ENCODE results near the gene TTC12. TPM values are rescaled to one million over a fixed set of nuclear protein-coding genes. Genes with fewer than 3 reads are reported as not detected.

Gene TTC12
- total and polyA plus RNA-seq, 9 of the 15 experiments (the other 6 are each of a cell fraction or from before 2014, with no cell fraction given) = 5.1 to 19.9 (median 13.4) TPM

- peak; percentile 71; the same call in 1 of the 2 replicates for TF ChIP-seq STAG1 (CRISPR knock-in tag; IDR thresholded peaks at IDR 0.05; ENCODE audit: borderline replicate concordance)
- no peak for TF ChIP-seq ZNF175 (CRISPR knock-in tag; IDR thresholded peaks at IDR 0.05; ENCODE audit: low read depth)
- no peak for TF ChIP-seq ARID1B (IDR thresholded peaks at IDR 0.05)
- TF ChIP-seq ZNF311 (CRISPR knock-in tag; IDR thresholded peaks at IDR 0.05) = no peak
- no peak for TF ChIP-seq ATF1 (CRISPR knock-in tag; IDR thresholded peaks at IDR 0.05)
- no peak for TF ChIP-seq ATF1 (tag; IDR thresholded peaks at IDR 0.05)
- TF ChIP-seq STAT5B (CRISPR knock-in tag; IDR thresholded peaks at IDR 0.05) = no peak
- TF ChIP-seq ZKSCAN3 (CRISPR knock-in tag; IDR thresholded peaks at IDR 0.05) = no peak
- TF ChIP-seq ZNF830 (CRISPR knock-in tag; IDR thresholded peaks at IDR 0.05) = no peak
- TF ChIP-seq, protein P1, sequence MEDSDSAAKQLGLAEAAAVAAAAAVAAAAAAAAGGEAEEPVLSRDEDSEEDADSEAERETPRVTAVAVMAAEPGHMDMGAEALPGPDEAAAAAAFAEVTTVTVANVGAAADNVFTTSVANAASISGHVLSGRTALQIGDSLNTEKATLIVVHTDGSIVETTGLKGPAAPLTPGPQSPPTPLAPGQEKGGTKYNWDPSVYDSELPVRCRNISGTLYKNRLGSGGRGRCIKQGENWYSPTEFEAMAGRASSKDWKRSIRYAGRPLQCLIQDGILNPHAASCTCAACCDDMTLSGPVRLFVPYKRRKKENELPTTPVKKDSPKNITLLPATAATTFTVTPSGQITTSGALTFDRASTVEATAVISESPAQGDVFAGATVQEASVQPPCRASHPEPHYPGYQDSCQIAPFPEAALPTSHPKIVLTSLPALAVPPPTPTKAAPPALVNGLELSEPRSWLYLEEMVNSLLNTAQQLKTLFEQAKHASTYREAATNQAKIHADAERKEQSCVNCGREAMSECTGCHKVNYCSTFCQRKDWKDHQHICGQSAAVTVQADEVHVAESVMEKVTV (CRISPR knock-in tag; IDR thresholded peaks at IDR 0.05) = peak; percentile 76; the same call in 1 of the 2 replicates
- TF ChIP-seq, protein P2, sequence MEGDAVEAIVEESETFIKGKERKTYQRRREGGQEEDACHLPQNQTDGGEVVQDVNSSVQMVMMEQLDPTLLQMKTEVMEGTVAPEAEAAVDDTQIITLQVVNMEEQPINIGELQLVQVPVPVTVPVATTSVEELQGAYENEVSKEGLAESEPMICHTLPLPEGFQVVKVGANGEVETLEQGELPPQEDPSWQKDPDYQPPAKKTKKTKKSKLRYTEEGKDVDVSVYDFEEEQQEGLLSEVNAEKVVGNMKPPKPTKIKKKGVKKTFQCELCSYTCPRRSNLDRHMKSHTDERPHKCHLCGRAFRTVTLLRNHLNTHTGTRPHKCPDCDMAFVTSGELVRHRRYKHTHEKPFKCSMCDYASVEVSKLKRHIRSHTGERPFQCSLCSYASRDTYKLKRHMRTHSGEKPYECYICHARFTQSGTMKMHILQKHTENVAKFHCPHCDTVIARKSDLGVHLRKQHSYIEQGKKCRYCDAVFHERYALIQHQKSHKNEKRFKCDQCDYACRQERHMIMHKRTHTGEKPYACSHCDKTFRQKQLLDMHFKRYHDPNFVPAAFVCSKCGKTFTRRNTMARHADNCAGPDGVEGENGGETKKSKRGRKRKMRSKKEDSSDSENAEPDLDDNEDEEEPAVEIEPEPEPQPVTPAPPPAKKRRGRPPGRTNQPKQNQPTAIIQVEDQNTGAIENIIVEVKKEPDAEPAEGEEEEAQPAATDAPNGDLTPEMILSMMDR (IDR thresholded peaks at IDR 0.05 in 2 of 3, conservative IDR thresholded peaks at IDR 0.05 in 1 of 3; ENCODE audit: insufficient read depth in 2 of 3, low read depth in 1 of 3, low read length in 3 of 3) = peak; percentile 85 to 91 (median 89)
- TF ChIP-seq MAZ (CRISPR knock-in tag; conservative IDR thresholded peaks at IDR 0.05 in 1 of 2, IDR thresholded peaks at IDR 0.05 in 1 of 2) = 0 out of 4 replicates have a peak, but pooled peaks of 1 of the 2 experiments have one; percentile 15
- TF ChIP-seq KLF1 (tag; IDR thresholded peaks at IDR 0.05) = no peak
- no peak for TF ChIP-seq PATZ1 (CRISPR knock-in tag; IDR thresholded peaks at IDR 0.05; ENCODE audit: borderline replicate concordance)
- no peak for TF ChIP-seq NBN (IDR thresholded peaks at IDR 0.05; ENCODE audit: low read depth)
- no peak for TF ChIP-seq ZNF76 (CRISPR knock-in tag; IDR thresholded peaks at IDR 0.05; ENCODE audit: borderline replicate concordance)
- no peak for TF ChIP-seq ZNF644 (tag; IDR thresholded peaks at IDR 0.05; ENCODE audit: low read depth)
- no peak for TF ChIP-seq ZFPM2 (CRISPR knock-in tag; IDR thresholded peaks at IDR 0.05)
- TF ChIP-seq SMC3 (conservative IDR thresholded peaks at IDR 0.05; ENCODE audit: insufficient read depth, low read depth, low read length) = peak; percentile 89
- TF ChIP-seq, protein P3, sequence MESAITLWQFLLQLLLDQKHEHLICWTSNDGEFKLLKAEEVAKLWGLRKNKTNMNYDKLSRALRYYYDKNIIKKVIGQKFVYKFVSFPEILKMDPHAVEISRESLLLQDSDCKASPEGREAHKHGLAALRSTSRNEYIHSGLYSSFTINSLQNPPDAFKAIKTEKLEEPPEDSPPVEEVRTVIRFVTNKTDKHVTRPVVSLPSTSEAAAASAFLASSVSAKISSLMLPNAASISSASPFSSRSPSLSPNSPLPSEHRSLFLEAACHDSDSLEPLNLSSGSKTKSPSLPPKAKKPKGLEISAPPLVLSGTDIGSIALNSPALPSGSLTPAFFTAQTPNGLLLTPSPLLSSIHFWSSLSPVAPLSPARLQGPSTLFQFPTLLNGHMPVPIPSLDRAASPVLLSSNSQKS (CRISPR knock-in tag; IDR thresholded peaks at IDR 0.05) = no peak
- TF ChIP-seq ZC3H4 (CRISPR knock-in tag; IDR thresholded peaks at IDR 0.05; ENCODE audit: borderline replicate concordance) = no peak
These were observed 24.8 kb upstream of the TTC12 start (continued) for GRCh38 chr11:113289431-113290187.
